Activated CD8-positive, alpha-beta memory T cell treated with anti-CD3 and anti-CD28 coated beads, Interleukin-2, amount 50 U/mL, for 1 hour (primary cell): ENCODE data around the gene ACVR2A.

Experiments
- DNase-seq: peaks from one replicate; pipeline ENCODE4 v3.0.0-alpha.2; 2020; ENCODE audit errors: extremely low read depth

ACVR2A gene

DNA sequence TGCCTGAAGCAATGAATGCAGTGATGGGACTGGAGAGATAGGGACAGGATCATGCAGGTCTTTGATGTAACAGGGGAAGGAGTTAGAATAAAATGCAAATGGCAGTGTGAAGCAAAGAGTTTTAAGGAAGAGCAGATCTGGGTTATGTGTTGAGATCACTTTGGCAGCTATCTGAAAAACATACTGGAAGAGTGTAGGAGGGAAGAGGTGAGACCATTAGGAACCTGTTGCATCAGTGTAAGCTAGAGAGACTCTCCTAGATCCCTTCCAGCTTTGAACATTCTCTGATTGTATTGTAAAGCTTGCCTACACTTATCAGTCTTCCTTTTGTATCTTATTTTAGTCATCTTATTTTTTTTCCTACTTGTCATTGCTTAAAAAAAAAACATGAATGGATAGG, 10.5 kb downstream of the ACVR2A start:
- DNase-seq = no peak

- DNase-seq = no peak
Observed at GRCh38 chr2:147855977-147856376, 11.1 kb downstream of the ACVR2A start.

DNA sequence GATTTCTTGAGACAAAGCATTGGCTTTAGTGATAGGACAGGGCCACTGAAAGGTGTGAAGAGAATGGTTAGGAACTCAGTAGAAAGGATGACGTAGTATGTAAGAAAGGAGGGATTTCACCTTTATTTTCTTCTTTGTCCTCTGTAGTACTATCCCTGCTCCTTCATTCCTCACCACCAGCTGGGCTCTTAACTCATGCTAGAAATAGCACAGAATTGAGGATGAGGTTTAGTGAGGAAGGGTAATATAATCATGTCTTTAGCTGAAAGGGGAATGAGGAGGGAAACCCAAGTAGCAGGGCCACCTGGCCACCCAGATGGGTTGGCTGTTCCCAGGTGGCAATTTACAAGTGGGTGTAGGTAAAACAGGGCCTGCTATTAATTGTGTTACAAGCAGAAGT, 15.2 kb downstream of the ACVR2A start:
- no peak for DNase-seq

DNA sequence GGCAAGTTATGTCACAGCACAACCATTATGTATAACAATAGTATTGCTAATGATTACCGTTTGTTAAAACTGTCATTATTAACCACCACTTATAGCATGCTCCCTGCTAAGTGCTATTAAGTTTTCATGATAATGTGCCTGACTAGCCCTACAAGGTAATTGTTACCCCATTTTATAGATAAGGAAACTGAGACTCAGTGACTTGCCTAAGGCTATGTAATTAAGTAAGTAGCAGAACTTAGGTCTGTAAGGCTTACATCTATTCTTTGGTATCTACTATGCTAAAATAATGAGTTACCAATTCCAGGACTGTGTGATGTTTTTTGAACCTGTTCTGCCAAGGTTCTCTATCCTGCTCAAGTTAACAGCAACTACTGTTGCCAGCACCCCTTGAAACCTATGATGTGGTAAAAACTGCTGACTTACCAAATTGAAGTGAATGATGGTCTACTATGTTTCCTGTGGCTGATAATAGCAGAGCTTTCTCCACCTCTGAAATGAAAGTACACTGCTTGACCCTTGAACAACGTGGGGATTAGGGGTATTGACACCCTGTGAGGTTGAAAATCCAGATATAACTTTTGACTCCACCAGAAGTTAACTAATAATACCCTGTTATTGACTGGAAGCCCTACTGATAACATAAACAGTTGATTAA, 18.2 kb downstream of the ACVR2A start:
- no peak for DNase-seq

DNA sequence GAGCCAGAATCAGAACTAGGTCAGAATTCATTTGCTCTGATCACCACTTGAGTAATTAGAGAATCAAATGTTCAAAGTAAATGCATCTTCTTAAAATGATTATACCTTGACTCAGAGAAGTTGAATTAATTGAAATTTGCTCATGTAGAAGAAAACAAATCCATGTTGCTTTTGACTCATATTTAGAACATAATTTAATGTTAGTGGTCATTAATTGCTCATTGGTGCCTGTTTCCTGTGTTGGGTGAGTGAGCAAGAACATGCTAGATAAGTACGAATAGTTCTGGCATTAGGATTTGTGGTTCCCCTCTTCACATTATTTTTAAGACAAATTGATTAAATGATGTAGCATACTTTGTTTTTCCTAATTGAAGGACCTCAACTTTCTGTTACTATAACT, 19.0 kb downstream of the ACVR2A start:
- no peak for DNase-seq

- DNase-seq = no peak
Observed at GRCh38 chr2:147865560-147865959, 20.7 kb downstream of the ACVR2A start.

GRCh38 chr2:147867050-147867449, 22.2 kb downstream of the ACVR2A start:
- no peak for DNase-seq

DNA sequence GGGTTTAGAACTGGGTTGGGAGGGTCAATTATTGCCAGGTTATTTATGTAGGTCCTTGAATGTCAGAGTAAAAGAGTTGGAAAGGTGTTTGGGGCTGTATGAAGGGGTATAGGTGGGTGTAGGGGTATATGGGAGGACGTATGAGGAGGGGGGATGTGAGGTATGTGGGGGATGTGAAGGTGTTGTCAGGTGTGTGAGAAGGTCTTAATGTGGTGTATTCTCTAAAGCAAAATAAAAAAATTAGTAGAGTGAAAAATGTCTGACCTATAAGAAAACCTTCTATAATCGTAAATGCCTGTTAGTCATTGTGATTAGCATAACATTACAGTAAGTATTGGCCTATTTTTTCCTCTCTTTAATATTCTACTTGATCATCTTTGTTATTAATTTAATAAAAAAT, 25.1 kb downstream of the ACVR2A start:
- DNase-seq = no peak

DNA sequence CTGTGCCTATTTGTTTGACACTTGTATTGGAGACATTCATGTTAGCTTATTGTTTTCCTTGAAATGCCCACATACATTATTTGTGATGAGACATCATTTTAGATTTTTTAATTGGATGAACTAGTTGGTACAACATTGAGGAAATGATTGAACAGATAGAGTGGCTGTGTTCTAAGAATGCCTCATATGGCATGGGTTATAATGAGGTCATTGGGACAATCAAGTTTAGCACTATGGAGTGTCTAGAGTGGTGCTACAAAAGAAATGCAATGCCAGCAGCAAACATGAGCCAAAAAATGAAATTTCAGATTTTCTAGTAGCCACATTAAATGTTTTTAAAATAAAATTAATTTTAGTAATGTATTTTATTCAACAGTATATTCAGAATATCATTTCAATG, 28.1 kb downstream of the ACVR2A start:
- no peak for DNase-seq

- DNase-seq = no peak
Observed at GRCh38 chr2:147873859-147874483, 29.1 kb downstream of the ACVR2A start.

GRCh38 chr2:147879846-147880245, 35.0 kb downstream of the ACVR2A start:
- no peak for DNase-seq

- DNase-seq = no peak
Observed at GRCh38 chr2:147882631-147883030, 37.8 kb downstream of the ACVR2A start.

GRCh38 chr2:147884830-147885229, 40.0 kb downstream of the ACVR2A start:
- no peak for DNase-seq

- no peak for DNase-seq
Observed at GRCh38 chr2:147886136-147886535, 41.3 kb downstream of the ACVR2A start.

DNA sequence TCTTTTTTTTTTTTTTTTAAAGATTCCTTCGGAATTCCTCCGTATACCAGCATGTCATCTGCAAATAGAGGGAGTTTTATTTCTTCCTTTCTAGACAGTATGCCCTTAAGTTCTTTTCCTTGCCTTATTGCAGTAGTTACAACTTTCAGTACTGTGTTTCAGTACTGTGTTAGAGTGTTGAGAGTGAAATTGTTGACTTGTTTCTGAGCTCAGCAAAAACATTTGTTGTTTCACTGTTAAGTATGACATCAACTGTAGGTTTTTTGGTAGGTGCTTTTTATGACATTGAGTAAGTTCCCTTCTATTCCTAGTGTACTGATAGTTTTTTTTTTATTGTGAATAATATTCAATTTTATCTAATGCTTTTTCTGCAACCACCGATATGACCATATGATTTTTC, 43.9 kb downstream of the ACVR2A start:
- no peak for DNase-seq

DNA sequence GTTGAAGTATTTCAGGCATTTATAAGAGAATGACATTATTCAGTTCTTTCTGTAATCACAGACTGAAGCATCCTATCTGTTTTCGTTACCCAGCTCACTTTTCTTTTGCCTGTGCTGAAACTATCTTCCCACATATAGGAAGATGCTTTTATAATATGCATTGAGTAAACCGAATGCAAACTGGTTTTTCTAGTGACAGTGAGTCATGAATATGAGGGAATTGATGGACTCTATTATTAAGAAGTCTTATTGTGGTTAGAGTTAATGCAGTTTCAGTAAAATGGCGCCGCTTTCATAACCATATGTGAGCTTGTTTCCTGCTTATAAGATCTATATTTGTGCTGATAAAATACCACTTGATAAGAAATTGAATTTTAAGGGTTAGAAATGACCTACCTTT, 59.2 kb downstream of the ACVR2A start:
- no peak for DNase-seq

GRCh38 chr2:147909178-147909577, 64.3 kb downstream of the ACVR2A start:
- no peak for DNase-seq

DNA sequence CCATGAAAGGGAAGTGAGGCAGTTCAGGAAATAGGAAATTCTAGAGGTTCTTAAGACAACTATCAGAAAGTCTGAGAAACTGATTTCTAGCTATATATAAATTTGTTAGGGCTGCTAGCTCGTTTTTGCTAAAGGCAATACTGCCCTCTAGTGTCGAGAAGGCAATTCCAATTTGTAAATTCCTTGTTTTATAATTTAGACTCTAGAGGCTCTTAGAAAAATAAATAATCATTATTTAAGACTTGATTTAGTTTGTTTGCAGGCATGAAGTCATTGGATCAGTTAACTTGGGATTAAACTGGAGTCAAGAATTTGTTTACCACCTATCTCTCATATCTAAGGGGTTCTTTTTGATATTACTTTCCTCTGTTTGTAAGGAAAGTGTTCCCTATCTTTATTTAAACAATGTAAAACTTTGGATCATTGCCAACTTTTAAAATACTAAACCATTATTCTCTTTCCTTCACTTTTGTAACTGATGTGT, 66.2 kb downstream of the ACVR2A start:
- no peak for DNase-seq

GRCh38 chr2:147913701-147914480, 69.1 kb downstream of the ACVR2A start:
- DNase-seq = no peak

GRCh38 chr2:147916067-147916466, 71.2 kb downstream of the ACVR2A start:
- DNase-seq = no peak

DNA sequence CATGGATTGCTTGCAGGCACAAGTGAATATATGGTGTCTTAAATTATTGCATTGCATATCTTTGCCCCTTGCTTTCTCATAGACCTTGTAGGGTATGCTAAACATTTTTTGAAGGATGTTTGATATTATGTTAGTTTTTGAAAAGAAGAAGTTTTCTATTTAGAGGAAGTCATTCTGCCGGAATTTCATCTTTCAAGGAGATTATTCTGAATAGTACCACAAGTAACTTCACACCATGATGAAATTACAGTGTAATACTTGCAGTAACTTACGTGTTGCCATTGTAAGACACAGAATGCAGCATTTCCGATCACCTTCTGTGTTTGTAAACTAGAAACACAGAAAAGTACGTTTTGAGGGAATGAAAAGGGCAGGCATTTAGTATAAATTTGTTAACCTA, 71.9 kb downstream of the ACVR2A start:
- no peak for DNase-seq

- DNase-seq = no peak
Observed at GRCh38 chr2:147917161-147917560, 72.3 kb downstream of the ACVR2A start.

- no peak for DNase-seq
Observed at GRCh38 chr2:147923846-147924245, 79.0 kb downstream of the ACVR2A start.
